GM10266 (cell line): ENCODE results near the gene ZCCHC4.

Source experiments
- DNase-seq: peaks from one replicate; pipeline ENCODE4 v3.0.0; 2012; ENCODE audit errors: extremely low spot score
- CTCF ChIP-seq: IDR thresholded peaks from 2 replicates; pipeline ENCODE4 v1.5.1; 2012; ENCODE audit warnings: mild to moderate bottlenecking, low read depth; ENCODE audit not compliant: control insufficient read depth, insufficient read depth; ENCODE audit errors: missing control alignments

Gene ZCCHC4

GRCh38 chr4:25402521-25402920, 89.9 kb downstream of the ZCCHC4 start:
- DNase-seq: no peak
- TF ChIP-seq CTCF: no peak

- no peak for DNase-seq
Observed at GRCh38 chr4:25403699-25404098, 91.1 kb downstream of the ZCCHC4 start.

GRCh38 chr4:25405453-25405852, 92.9 kb downstream of the ZCCHC4 start:
- no peak for DNase-seq
- no peak for TF ChIP-seq CTCF

More at GRCh38 chr4:25403699-25404098, 91.1 kb downstream of the ZCCHC4 start:
- TF ChIP-seq CTCF: no peak

GRCh38 chr4:25406081-25406692, 93.6 kb downstream of the ZCCHC4 start:
- TF ChIP-seq CTCF: no peak

GRCh38 chr4:25410820-25411529, 98.4 kb downstream of the ZCCHC4 start:
- TF ChIP-seq CTCF: no peak
- no peak for DNase-seq

More at GRCh38 chr4:25406081-25406692, 93.6 kb downstream of the ZCCHC4 start:
- no peak for DNase-seq

- no peak for DNase-seq
- no peak for TF ChIP-seq CTCF
Observed at GRCh38 chr4:25413261-25413660, 100.7 kb downstream of the ZCCHC4 start.

GRCh38 chr4:25417014-25417413, 104.4 kb downstream of the ZCCHC4 start:
- TF ChIP-seq CTCF: no peak
- DNase-seq: no peak
